Bronchial epithelial cell (primary cell): ENCODE measurements around the gene EPB41. TPM values are rescaled to one million over a fixed set of nuclear protein-coding genes. Genes with fewer than 3 reads are reported as not detected.
"Not testable (repeated sequence)": the region's sequence is repeated elsewhere in the genome, so short reads cannot be mapped to it uniquely, and the experiment has no call there.

Experiments used
- DNase-seq: peaks from one replicate; pipeline ENCODE4 v3.0.0-alpha.2; 2010; ENCODE audit warnings: low read depth
- FAIRE-seq: peaks from 2 replicates; lab custom pipeline; 2011; peaks lifted over from hg19 to GRCh38; lab: Jason Lieb, UNC
- H3K27me3 ChIP-seq: 2 replicates; pipeline ENCODE4 v1.5.1; 2011; ENCODE audit warnings: low read length; ENCODE audit not compliant: control insufficient read depth, insufficient read depth
- H3K36me3 ChIP-seq: 2 replicates; pipeline ENCODE4 v1.5.1; 2011; ENCODE audit warnings: low read length; ENCODE audit not compliant: control insufficient read depth, insufficient read depth
- H3K4me3 ChIP-seq: 2 replicates; pipeline ENCODE4 v1.5.1; 2011; ENCODE audit warnings: mild to moderate bottlenecking, low read depth, low read length, control low read depth
- total RNA-seq: library from RNA; depleted of rRNA; stranded (reverse); fragments of >200 nt; gene quantifications from 2 replicates; pipeline ENCODE4 v1.2.1, GENCODE V29; 2014
- TF ChIP-seq, protein P1 (sequence below): IDR thresholded peaks from 2 replicates; pipeline ENCODE4 v1.5.1; 2011; ENCODE audit warnings: mild to moderate bottlenecking, moderate library complexity, low read length, control low read depth, inconsistent platforms; ENCODE audit not compliant: insufficient read depth, severe bottlenecking

The EPB41 gene
- total RNA-seq, 1 donor from 2014 or later: 21.6 TPM

GRCh38 chr1:28871631-28872401 lies 42.6 kb upstream of the EPB41 start:
- Histone ChIP-seq H3K36me3 (no peaks in the 10 kb centered on the region), H3K27me3 (no peaks in the 10 kb centered on the region), H3K4me3 (no peak overlapping the region)
- DNase-seq (no peak), FAIRE-seq (no peak)
- TF ChIP-seq, protein P1, sequence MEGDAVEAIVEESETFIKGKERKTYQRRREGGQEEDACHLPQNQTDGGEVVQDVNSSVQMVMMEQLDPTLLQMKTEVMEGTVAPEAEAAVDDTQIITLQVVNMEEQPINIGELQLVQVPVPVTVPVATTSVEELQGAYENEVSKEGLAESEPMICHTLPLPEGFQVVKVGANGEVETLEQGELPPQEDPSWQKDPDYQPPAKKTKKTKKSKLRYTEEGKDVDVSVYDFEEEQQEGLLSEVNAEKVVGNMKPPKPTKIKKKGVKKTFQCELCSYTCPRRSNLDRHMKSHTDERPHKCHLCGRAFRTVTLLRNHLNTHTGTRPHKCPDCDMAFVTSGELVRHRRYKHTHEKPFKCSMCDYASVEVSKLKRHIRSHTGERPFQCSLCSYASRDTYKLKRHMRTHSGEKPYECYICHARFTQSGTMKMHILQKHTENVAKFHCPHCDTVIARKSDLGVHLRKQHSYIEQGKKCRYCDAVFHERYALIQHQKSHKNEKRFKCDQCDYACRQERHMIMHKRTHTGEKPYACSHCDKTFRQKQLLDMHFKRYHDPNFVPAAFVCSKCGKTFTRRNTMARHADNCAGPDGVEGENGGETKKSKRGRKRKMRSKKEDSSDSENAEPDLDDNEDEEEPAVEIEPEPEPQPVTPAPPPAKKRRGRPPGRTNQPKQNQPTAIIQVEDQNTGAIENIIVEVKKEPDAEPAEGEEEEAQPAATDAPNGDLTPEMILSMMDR: no peak

GRCh38 chr1:28875134-28875533 lies 39.2 kb upstream of the EPB41 start:
- H3K4me3 ChIP-seq, FAIRE-seq, H3K36me3 ChIP-seq, DNase-seq, H3K27me3 ChIP-seq: not testable (repeated sequence)

DNA sequence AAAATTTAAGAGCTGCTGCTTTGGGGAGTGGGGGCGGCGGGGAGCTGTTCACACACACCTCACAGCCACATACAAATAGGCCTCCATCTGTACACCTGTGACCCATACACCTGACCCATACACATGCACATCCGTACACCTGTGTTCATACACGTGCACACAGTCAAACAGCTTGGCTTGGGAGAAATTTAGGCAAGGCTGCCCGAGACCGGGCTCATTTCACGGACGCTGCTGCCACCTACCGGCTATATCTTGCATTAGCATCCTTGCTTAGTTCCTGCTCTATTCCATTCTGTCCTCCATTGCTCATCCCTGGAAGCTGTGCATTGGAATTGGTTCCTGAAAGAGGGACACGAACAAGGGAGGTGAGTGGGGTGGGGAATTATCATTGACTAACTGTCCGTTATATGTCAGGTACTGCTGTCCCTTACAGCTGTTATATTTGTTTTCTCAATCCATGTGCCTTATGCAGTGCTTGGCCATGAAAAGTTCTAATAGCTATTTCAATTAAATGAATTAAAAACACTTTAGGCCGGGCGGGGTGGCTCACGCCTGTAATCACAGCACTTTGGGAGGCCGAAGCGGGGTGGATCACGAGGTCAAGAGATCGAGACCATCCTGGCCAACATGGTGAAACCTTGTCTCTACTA lies 37.1 kb upstream of the EPB41 start:
- Histone ChIP-seq H3K27me3 (no peaks in the 10 kb centered on the region), H3K4me3 (no peak overlapping the region), H3K36me3 (no peaks in the 10 kb centered on the region)
- FAIRE-seq: no peak
- TF ChIP-seq, protein P1: peak; percentile 93
- DNase-seq: peak; percentile 72

GRCh38 chr1:28878796-28879195 lies 35.6 kb upstream of the EPB41 start:
- Histone ChIP-seq H3K4me3 (no peak overlapping the region), H3K36me3 (no peaks in the 10 kb centered on the region), H3K27me3 (no peaks in the 10 kb centered on the region)
- TF ChIP-seq, protein P1: no peak
- no peak for FAIRE-seq
- peak; percentile 59 for DNase-seq

DNA sequence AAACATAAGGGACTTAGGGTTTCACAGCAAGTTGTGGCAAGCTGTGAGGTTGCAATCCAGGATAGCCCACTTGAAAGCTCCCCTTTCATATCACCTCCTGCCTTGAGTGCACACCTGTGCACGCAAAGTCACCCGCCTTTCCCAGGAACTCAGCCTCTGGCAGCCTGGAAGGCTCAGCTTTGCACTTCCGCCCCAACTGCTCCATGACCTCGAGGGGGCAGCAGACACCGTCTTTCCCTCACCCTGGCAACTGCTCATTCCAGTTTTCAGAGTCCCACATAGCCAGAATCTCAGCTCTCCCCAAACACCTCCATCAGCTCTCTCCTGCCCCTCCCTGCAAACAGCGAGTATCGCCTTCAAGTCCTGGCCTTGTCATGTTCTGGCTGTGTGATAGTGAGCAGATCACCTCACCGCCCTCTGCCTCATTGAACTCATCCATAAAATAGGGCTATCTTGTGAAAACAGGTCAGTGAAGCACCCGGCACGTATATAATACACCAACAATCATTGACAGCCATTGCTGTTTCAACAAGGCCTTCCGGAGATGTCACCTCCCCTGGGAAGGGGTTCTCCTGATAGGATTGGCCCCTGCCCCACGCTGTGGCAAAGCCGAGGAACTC lies 32.2 kb upstream of the EPB41 start:
- FAIRE-seq: peak; percentile 62
- peak; percentile 85 for DNase-seq
- Histone ChIP-seq H3K4me3 (no peak overlapping the region), H3K36me3 (no peaks in the 10 kb centered on the region), H3K27me3 (no peaks in the 10 kb centered on the region)
- TF ChIP-seq, protein P1: peak; percentile 98

DNA sequence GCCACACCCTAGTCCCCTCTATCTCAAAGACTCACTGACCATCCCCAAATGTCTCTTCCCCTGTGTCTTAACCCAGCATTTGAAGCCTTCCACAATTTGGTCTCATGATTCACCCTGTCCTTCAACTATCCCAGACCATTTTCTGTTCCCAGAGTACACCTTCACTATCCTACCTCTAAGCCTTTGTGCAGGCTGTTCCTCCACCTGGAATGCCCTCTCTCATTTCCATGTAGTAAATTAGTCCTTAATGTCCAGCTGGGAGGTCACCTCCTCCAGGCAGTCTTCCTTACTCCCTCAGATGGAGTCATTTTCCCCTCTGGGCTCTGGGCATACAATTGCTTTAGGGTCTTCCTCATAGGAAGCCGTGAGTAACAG lies 31.1 kb upstream of the EPB41 start:
- H3K27me3 ChIP-seq: no peaks in the 10 kb centered on the region
- no peak overlapping the region for H3K4me3 ChIP-seq
- no peaks in the 10 kb centered on the region for H3K36me3 ChIP-seq
- no peak for FAIRE-seq
- TF ChIP-seq, protein P1: no peak
- DNase-seq: no peak
